Peyer's patch (tissue), 4 donors: ENCODE measurements around the gene KRT23. TPM values are rescaled to one million over a fixed set of nuclear protein-coding genes. Genes with fewer than 3 reads are reported as not detected.

ENCODE experiments used
- DNase-seq, 3 donors: peaks; one replicate each; pipeline ENCODE4 v3.0.0-alpha.2; 2017 to 2019
- H3K27ac ChIP-seq, 4 donors: fragments of 200-600 bp; sonication (generic); one replicate each; pipeline ENCODE4 v1.5.1; 2016 to 2019
- H3K27me3 ChIP-seq, 2 donors: fragments of 200-600 bp; sonication (generic); one replicate each; pipeline ENCODE4 v1.5.1; 2019
- H3K36me3 ChIP-seq, 3 donors: fragments of 200-600 bp; sonication (generic); one replicate each; pipeline ENCODE4 v1.5.1; 2016 to 2019
- H3K4me1 ChIP-seq, 4 donors: fragments of 200-600 bp; sonication (generic); one replicate each; pipeline ENCODE4 v1.5.1; 2016 to 2019
- H3K4me3 ChIP-seq, 4 donors: fragments of 200-600 bp; sonication (generic); 1 replicate in 3 of 4; 2 replicates in 1 of 4; pipeline ENCODE4 v1.5.1; 2016 to 2019; ENCODE audit warnings: mild to moderate bottlenecking in 1 of 4
- H3K9me3 ChIP-seq, 4 donors: fragments of 200-600 bp; sonication (generic); one replicate each; pipeline ENCODE4 v1.5.1; 2016 to 2019; ENCODE audit warnings: mild to moderate bottlenecking in 1 of 4
- POLR2A ChIP-seq, 2 donors: fragments of 450-650 bp; IDR thresholded peaks; one replicate each; pipeline ENCODE4 v1.5.1; 2017; ENCODE audit warnings: antibody characterized with exemption in 2 of 2, mild to moderate bottlenecking in 2 of 2, moderate library complexity in 2 of 2
- total RNA-seq, 4 donors: library from RNA; depleted of rRNA; stranded (reverse); fragments of >200 nt; gene quantifications; one replicate each; pipeline ENCODE4 v1.1.0, GENCODE V29; 2016
- TF ChIP-seq, protein P1 (sequence below), 6 experiments: fragments of 450-650 bp in 4 of 6; fragments of 200-600 bp in 2 of 6; sonication (generic) in 1 of 6; IDR thresholded peaks; one replicate each; pipeline ENCODE4 v1.5.1; 2017 to 2019; ENCODE audit warnings: antibody characterized with exemption in 6 of 6, mild to moderate bottlenecking in 3 of 6, moderate library complexity in 1 of 6

The KRT23 gene
- total RNA-seq, 4 donors from 2014 or later = 1.1 to 2.5 TPM; not detected in 2

DNA sequence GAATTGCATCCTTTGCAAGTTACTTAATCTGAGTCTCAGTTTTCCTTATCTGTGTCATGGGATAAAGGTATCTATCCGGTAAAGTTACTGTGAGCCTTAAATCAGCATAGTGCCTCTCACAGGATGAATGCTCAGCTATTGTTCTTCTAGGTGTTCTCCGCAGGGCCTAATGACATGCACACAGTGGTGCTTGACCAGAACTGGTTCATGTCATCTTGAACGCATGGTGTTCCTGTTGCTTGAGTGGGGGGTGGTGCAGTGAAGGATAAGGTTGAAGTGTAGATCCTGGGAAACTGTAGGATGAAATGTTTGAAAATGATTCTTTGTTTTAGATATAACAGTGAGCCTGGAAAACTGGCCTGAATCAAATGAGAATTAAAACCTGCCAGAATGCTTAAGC lies 42.7 kb upstream of the KRT23 start:
- H3K27me3 ChIP-seq = no peaks in the 10 kb centered on the region
- no peaks in the 10 kb centered on the region for H3K9me3 ChIP-seq
- H3K4me3 ChIP-seq = no peak overlapping the region

DNA sequence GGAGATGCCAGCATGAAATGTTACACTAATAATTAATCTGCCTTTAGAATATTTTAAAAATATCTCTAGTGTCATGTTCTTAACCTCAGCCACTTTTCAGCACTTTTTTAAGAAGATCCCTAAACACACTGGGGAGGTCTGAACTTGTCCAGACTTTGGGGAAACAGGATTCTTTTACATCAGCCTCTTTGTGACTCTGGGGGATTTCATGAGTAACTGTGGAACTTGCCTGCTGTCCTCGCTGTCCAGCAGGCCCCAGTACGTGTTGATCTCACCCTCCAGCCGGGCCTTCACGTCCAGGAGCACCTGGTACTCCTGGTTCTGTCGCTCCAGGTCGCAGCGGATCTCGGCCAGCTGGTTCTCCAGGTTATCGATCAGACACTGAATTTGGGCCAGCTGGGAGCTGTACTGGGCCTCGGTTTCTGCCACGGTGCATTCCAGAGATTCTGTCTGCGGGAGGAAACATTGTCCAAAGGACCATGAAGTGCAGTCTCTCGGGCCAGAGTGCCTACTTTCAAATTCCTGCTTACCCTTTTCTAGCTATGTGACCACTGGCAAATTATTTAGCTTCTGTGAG lies 41.2 kb upstream of the KRT23 start:
- Histone ChIP-seq H3K4me3 (no peak overlapping the region), H3K27me3 (no peaks in the 10 kb centered on the region), H3K36me3 (no peaks in the 10 kb centered on the region), H3K9me3 (no peaks in the 10 kb centered on the region), H3K27ac (no peak overlapping the region), H3K4me1 (no peaks in the 10 kb centered on the region)
- TF ChIP-seq, protein P1, sequence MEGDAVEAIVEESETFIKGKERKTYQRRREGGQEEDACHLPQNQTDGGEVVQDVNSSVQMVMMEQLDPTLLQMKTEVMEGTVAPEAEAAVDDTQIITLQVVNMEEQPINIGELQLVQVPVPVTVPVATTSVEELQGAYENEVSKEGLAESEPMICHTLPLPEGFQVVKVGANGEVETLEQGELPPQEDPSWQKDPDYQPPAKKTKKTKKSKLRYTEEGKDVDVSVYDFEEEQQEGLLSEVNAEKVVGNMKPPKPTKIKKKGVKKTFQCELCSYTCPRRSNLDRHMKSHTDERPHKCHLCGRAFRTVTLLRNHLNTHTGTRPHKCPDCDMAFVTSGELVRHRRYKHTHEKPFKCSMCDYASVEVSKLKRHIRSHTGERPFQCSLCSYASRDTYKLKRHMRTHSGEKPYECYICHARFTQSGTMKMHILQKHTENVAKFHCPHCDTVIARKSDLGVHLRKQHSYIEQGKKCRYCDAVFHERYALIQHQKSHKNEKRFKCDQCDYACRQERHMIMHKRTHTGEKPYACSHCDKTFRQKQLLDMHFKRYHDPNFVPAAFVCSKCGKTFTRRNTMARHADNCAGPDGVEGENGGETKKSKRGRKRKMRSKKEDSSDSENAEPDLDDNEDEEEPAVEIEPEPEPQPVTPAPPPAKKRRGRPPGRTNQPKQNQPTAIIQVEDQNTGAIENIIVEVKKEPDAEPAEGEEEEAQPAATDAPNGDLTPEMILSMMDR (IDR thresholded peaks at IDR 0.05) = no peak
- no peak for TF ChIP-seq POLR2A (IDR thresholded peaks at IDR 0.05)
- no peak for DNase-seq

More for the DNA sequence above, 42.7 kb upstream of the KRT23 start:
- TF ChIP-seq, protein P1 (IDR thresholded peaks at IDR 0.05) = no peak
- no peak for DNase-seq
- Histone ChIP-seq H3K4me1 (no peaks in the 10 kb centered on the region), H3K36me3 (no peaks in the 10 kb centered on the region), H3K27ac (no peak overlapping the region)

DNA sequence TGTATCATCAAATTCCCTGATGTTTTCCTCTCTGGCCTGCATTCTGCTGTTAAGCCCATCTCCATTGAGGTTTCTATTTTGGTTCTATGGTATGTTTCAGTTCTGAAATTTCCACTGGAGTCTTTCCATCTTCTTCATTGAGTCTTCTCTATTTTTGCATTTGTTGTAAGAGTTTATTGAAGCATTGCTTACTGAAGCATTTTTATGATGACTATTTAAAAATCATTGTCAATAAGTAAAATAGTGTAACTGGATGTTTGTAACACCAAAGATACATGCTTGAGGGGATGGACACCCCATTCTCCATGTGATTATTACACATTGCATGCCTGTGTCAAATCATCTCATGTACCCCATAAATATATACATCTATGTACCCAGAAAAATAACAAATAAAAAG lies 38.1 kb upstream of the KRT23 start:
- Histone ChIP-seq H3K27ac (no peak overlapping the region), H3K36me3 (no peaks in the 10 kb centered on the region), H3K4me3 (no peak overlapping the region), H3K9me3 (no peaks in the 10 kb centered on the region), H3K27me3 (no peaks in the 10 kb centered on the region), H3K4me1 (no peaks in the 10 kb centered on the region)
- no peak for TF ChIP-seq POLR2A (IDR thresholded peaks at IDR 0.05)
- no peak for DNase-seq

DNA sequence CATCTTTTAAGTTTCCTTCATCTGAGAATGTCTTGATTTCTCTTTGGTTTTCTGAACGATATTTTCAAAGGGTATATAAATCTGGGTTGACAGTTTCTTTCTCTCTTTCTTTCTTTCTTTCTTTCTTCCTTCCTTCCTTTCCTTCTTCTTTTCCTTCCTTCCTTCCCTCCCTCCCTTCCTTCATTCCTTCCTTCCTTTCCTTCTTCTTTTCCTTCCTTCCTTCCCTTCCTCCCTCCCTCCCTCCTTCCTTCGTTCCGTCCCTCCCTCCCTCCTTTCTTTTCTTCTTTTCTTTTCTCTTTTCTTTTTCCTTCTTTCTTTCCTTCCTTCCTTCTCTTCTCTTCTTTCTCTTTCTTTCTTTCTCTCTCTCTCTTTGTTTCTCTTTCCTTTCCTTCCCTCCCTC lies 36.9 kb upstream of the KRT23 start:
- H3K27ac ChIP-seq = no peak overlapping the region
- TF ChIP-seq, protein P1 (IDR thresholded peaks at IDR 0.05) = no peak
- TF ChIP-seq POLR2A (IDR thresholded peaks at IDR 0.05) = no peak
- no peak for DNase-seq
- H3K9me3 ChIP-seq = no peaks in the 10 kb centered on the region
- no peak overlapping the region for H3K4me3 ChIP-seq
- no peaks in the 10 kb centered on the region for H3K27me3 ChIP-seq
- H3K4me1 ChIP-seq = no peaks in the 10 kb centered on the region
- no peaks in the 10 kb centered on the region for H3K36me3 ChIP-seq

DNA sequence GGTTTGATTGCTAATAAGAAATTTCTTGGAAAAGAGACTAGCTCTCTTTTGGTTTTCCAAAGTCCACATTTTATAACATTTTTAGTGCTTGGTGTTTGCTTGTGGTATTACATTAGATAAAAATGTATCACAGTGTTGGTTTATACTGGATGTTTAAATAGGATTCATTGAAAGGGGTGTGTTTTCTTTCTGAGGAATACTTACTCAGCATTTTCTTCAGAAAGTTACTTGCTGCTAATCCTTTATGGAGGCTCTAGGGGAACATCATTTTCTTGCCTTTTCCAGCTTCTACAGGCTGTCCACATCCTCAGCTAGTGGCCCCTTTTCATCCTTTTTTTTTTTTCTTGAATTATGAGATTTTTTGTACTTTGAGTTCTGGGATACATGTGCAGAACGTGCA lies 30.1 kb upstream of the KRT23 start:
- H3K4me1 ChIP-seq = no peaks in the 10 kb centered on the region
- no peak overlapping the region for H3K27ac ChIP-seq
- no peaks in the 10 kb centered on the region for H3K27me3 ChIP-seq
- TF ChIP-seq, protein P1 (IDR thresholded peaks at IDR 0.05) = no peak
- no peak for TF ChIP-seq POLR2A (IDR thresholded peaks at IDR 0.05)
- H3K36me3 ChIP-seq = no peaks in the 10 kb centered on the region
- no peak for DNase-seq
- H3K4me3 ChIP-seq = no peak overlapping the region
- H3K9me3 ChIP-seq = no peaks in the 10 kb centered on the region

DNA sequence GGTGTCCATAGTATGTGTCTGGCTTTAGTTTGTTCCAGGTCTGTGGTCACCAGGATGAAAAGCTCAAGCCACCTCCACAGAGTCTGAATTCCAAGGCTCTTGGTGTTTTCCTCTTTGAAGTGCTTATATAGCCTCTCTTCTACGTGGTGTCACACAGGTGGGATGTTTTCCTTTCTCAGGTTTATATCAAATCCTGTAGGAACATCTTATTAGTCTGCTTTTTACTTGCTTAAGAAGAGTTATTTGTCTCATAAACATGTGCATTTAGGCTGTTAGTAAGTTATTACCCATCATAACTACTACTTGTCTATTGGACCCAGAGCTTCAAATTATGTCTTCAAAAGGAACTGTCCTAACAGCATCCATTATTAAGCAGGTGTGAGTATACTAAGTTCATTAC lies 29.4 kb upstream of the KRT23 start, which contains the start of gene KRT39:
Gene KRT39 (minus strand): TSS at position 101 of the 400 bp plus-strand sequence. CDS start 92 bp downstream, at position 9.
- Histone ChIP-seq H3K4me3 (no peak within 1 kb of the TSS), H3K27me3 (no peaks in the 10 kb centered on the region), H3K9me3 (no peaks in the 10 kb centered on the region), H3K36me3 (no peaks in the 10 kb centered on the region), H3K27ac (no peak within 1 kb of the TSS), H3K4me1 (no peaks in the 10 kb centered on the region)
- DNase-seq = no peak
- no peak for TF ChIP-seq POLR2A (IDR thresholded peaks at IDR 0.05)
- TF ChIP-seq, protein P1 (IDR thresholded peaks at IDR 0.05) = no peak
